Measurements from ENCODE around the gene RAP1GAP2.
"Not testable (repeated sequence)": the region's sequence is repeated elsewhere in the genome, so short reads cannot be mapped to it uniquely, and the experiment has no call there.

The RAP1GAP2 gene

DNA sequence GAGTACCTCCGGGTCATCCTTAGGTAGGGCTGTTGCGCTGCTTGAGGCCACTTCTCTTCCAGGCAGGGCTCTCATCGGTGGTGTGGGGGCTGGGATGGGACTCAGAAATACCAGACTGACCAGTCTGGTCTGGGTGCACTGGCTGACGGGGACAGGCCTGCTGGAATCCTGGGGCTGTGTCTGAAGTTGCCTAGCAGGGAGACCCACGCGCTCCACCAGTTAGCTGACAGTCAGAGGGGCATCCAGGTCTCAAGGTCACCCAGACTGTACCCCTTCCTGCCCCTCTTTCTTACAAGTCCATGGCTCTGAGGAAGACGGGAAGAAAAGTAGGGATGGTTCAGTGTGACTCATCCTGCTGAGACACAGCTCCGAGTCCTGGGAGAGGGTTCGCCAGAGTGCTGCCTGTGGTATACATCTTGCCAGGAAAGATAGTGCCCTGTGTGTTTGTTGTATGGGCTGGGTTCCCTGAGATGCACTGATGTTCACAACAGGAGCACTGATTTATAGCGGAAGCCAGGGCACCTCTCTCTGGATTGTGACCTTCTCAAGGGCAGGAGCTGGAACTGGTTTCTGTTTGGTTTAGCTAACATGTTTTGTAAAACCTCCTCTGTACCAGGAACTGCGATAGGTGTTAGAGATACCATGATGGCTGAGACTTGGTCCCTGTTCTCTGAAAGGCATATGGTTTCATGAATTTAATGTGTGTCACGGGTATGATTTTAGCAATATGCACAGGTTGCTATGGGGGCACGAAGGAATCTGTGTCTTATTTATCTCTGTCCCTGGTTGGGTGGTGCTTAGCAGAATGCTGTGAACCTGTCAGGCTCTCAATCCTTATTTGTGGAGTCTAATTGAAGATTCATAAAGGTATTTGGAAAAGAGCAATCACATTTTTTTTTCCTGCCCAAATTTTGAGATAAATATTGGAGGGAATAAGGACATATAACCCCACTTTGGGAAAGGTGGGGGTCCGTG, 169.7 kb downstream of the RAP1GAP2 start:
- peak; percentile 84 for DNase-seq (ENCODE audit: low read depth, low spot score)

DNA sequence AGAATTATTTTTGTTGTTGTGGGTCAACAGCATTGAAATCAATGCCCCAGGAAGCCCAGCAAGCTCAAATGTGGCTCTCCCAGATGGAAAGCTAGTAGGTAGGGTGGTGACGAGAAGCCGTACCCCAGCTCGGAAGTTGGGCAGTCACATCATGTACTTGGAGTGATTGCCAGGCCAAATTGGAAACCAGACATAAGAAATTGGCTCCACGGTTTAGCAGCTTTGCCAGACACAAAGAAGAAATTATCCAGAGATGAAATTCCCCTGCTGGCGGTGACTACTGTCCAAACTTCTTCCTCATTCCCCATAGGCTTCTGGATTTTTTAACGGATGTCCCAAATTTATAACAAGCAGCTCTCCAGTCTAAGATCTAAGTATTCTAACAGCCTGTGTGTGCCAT, 171.3 kb downstream of the RAP1GAP2 start:
- no peak for DNase-seq (ENCODE audit: low read depth, low spot score)

DNA sequence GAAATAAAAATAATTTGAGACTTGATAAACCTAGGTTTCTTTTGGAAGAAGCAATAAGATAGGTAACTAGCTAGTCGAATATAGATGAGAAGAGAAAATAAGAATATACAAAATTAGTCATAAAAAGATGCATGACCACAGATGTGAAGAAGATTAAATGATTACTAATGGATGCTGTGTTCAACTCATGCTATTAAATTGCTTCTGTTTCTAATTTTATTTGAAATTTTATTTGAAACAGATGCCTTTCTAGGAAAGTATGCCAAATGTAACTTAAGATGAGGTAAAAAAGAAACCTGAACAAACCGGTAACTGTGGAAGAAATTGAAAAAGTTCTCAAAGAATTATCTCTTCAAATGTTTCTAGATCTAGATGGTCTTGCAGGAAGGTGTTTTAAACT, 175.6 kb downstream of the RAP1GAP2 start:
- no peak for DNase-seq (ENCODE audit: low read depth, low spot score)

DNA sequence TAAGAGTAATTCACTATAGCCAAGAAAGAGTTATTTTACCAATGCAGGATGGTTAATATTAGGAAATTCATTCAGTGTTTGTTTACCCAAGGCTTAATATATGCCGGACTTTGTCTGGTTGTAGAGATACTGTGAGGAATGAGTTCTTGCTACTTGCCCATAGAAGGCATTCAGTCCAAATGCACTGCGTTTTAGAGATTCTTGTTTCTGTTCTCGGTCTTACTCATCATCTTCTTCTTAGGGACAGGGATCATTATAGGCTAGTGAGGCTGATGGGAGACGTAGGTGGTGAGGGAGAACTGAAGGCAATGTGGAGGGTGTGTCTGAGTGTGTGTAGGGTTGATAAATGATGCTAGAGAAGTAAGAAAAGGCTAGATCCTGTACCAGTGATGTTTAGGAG, 176.5 kb downstream of the RAP1GAP2 start:
- no peak for DNase-seq (ENCODE audit: low read depth, low spot score)

DNA sequence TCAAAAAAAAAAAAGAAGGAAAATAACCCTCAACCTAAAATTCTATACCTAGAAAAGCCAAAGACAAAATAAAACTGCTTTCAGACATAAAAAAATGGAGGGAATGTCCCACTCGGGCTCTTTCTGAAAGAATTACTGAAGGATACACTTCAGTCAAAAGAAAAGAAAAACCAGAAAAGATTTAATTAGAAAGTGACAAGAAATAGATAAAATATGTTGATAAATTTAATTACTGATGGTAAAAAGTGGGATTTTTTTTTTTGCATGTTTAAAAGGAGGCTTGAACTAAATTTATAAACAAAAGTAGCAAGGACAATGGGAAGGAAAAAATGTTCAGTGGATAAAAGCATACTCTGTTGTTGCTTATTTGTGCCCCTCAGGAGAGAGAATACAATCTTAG, 178.1 kb downstream of the RAP1GAP2 start:
- no peak for DNase-seq (ENCODE audit: low read depth, low spot score)

DNA sequence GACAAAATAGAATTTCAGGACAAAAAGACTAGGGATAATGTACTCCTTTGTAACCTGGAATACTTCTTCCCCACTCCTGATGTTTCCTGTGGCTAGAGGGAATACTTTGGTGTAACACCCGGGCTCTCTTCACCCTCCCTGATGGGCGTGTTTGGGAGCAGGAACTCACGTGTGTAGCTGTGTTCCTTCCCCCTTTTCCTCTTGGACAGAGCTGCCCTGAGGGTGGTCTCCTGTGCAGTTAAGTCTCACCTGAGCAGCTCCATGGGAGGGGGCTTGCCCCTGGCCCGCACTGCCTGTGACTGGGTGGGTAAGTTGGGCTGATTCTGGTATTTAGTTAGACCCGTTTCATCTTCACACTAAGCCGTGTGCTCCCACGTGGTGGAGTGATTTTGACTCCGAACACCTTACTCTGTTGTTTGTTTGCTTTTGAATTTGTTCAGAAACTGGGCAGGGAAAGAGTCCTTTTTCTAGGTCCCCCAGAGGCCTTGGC, 179.3 kb downstream of the RAP1GAP2 start:
- peak; percentile 62 for DNase-seq (ENCODE audit: low read depth, low spot score)

DNA sequence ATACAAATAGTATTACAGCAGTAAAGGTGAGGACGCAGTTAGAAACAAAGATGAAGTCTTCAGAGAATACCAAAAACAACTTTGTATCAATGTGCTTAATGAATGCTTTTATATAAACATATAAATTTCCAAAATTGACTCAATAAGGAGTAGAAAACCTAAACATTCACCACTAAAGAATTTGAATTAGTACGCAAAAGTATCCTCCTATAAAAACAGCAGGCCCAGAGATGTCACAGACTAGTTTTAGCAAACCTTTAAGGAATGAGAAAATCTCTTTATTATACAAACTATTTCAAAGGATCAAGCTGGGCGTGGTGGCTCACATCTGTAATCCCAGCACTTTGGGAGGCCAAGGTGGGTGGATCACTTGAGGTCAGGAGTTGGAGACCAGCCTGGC, 180.9 kb downstream of the RAP1GAP2 start:
- DNase-seq (ENCODE audit: low read depth, low spot score), result no peak

DNA sequence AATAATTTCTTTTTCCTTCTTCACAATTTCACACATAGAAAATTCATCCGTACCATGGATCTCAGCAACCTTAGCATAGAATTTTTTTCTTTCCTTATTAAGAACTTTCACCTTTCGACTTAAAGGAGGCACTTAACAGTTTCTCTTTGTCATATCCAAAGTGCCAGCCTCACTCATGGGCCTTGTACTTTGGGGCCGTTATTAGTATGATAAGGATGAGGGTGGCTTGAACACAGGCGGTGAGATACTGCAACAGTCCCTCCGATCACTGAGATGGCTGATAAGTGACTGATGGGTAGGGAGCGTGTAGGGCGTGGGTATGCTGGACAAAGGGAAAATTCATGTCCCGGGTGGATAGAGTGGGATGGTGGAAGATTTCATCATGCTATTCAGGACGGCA, 181.9 kb downstream of the RAP1GAP2 start:
- no peak for DNase-seq (ENCODE audit: low read depth, low spot score)

DNA sequence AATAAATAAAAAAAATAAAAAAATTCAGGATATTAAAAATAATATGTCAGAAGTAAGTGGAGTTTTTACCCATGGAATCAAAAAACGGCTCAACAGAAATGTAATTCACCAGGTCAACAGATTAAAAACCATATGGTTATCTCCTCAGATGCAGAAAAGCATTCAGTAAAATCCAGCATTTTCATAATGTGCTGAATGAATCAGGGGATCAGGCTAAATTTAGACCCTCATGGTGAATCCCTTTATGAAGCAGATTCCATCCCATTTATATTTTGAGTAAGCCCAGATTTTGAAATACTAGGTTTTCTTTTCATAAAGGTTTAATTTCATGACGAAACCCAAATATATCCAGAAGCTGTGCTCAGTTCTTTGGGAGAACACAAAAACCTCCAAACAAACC, 182.8 kb downstream of the RAP1GAP2 start:
- DNase-seq (ENCODE audit: low read depth, low spot score), result no peak

DNA sequence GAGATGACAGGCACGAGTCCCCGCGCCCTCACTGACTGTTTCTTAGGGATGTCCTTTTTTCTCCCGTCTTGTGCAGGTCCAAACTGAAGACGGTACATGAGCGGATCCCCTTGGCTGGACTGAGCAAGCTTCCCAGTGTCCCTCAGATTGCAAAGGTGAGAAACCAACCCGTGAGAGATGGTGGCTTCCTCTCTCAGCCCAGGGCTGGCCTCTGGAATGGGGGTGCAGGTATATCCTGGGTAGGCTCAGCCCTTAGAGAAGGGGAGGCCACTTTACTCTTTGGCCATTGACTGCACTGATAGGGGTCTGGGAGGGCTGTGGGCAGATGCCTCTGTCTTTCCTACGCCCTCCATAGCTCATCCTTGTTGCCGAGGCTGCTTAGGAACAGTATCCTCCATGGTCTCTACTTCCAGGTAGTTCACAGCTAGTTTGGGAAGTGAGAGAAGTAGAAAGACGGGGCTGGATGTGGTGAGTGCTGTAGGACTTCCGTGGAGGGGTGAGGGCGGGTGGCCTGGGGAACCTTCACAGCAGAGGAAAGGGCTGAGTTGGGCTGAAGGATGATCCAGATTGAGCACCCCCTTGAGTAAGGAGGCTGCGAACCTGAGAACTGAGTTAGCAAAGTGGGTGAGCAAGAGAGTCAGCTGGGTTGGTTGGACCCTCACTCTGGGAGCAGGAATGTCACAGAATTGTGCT, 184.1 kb downstream of the RAP1GAP2 start:
- DNase-seq (ENCODE audit: low read depth, low spot score), result no peak

DNA sequence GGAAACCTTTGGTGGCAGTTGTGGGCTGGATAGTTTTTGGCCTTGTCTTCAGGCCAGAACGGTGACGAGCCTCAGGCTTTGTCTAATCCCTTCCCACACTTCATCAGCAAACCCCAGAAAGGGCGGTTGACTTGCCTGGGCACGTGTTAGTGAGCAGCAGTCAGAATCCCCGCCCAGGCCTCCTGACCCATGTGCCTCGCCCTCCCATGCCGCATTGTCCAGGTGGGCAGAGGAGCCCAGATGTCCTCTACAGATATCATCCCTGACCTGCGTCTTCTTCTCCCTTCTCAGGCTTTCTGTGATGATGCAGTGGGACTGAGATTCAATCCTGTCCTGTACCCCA, 184.6 kb downstream of the RAP1GAP2 start:
- DNase-seq (ENCODE audit: low read depth, low spot score), result no peak

DNA sequence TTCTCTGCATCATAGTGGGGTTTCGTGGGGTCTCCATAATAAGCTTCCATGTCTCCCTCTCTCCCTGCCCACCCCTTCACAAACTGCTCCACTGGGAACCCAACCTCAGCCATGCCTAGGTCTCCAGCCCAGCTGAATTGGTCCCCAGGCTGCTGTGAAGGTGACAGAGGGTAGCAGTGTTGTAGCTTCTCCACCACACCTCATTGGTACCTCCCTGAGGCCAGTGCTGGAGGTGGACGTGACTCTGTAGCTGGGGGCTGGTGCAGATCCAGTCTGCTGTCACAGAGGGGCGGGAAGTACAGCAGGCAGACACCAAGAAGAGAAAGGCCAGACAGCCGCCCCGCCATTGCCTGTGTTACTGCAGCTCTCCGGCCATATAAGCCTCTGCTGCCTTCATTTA, 185.1 kb downstream of the RAP1GAP2 start:
- DNase-seq (ENCODE audit: low read depth, low spot score), result no peak

DNA sequence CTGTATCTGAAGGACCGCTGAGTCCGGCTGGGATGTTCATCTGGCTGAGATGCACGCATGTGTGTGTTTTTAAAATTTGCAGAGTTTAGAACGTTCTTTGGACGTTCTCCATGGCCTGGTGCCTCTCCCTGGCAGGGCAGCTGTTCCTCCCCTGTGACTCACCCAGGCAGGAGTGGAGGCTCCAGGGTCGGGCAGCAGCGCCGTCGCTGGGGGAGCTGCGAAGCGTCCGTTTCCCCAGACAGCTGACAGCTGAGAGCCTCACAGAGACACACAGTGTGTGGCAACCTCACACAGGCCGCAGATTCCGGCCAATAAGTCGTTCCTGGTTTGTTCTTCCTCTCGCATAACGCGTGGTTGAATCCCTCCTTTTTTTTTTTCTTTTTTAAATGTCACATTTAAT, 186.6 kb downstream of the RAP1GAP2 start:
- DNase-seq (ENCODE audit: low read depth, low spot score), result peak; percentile 23

DNA sequence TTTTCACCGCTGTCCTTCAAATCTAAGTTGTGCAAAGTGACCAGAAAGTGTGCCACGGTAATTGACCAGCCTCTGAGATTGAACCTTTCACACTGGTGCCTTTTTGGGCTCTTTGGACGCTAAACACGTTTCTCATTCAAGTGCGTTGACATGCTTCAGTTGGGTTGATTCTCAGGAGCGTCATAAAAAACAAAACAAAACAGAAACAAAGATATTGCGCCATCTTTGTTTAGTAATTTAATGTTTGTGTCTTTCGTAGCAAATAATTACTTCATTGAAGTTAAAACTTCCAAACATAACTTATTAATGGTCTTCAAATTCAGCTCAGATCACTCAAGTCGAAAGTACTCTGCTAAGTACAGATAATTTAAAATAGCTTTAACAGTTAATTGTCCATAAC, 187.0 kb downstream of the RAP1GAP2 start:
- no peak for DNase-seq (ENCODE audit: low read depth, low spot score)

DNA sequence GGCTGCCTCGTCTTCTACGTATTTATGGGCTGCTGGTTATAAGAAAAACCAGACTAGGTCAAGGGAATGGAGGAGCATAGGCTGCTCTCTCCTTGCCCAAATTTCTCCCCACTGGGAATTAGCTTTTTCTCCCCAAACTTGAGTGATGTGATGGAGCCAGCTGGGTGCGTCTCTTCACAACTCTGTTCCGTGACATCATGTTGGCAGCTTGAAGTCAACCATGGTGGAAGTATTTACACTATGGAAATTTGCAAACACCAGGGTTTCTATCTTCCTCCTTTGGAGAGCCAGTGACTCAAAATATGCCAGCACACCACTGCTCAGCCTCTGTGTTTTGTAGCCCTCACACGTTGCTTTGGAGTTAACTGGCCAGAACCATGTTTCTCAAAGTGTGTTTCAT, 189.1 kb downstream of the RAP1GAP2 start:
- no peak for DNase-seq (ENCODE audit: low read depth, low spot score)

DNA sequence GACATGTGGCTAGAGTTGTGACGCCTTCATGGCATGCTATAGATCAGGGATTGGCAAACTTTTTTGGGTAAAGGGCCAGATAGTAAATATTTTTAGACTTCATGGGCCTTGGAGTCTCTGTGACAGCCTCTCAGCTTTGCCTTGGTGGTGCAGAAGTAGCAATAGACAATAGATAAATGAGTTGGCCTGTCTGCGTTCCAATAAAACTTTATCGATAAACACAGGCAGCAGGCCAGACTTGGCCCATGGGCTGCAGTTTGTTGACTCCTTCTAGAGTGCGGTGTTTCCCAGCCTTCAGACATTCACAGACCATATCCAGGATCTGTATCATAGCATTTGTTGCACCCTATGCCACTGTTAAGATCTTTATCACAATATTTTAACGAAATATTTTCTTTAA, 190.7 kb downstream of the RAP1GAP2 start:
- DNase-seq (ENCODE audit: low read depth, low spot score), result no peak

DNA sequence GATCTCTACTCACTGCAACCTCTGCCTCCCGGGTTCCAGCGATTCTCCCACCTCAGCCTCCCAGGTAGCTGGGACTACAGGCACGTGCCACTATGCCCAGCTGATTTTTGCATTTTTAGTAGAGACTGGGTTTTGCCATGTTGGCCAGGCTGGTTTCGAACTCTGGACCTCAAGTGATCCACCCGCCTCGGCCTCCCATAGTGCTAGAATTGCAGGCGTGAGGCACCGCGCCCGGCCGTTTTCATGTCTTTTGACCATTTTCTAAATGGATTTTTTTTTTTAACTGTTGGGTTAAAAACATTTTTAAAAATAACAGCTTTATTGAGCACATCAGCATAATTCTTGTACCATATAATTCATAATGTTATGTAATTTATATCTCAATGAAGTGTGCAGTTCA, 193.2 kb downstream of the RAP1GAP2 start:
- DNase-seq (ENCODE audit: low read depth, low spot score), result not testable (repeated sequence)

DNA sequence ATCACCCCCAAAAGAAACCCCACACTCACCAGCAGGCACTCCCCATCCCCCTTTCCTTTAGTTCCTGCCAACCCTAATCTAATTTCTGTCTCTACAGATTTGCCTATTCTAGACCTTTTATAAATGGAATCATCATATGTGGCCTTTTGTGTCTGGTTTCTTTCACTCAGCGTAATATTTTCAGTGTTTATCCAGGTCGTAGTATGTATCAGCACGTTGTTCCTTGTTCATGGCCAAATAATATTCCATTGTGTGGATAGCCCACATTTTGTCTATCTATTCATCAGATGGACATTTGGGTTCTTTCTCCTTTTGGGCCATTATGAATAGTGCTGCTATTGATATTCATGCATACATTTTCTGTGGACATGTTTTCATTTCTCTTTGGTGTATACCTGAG, 193.6 kb downstream of the RAP1GAP2 start:
- DNase-seq (ENCODE audit: low read depth, low spot score), result no peak

DNA sequence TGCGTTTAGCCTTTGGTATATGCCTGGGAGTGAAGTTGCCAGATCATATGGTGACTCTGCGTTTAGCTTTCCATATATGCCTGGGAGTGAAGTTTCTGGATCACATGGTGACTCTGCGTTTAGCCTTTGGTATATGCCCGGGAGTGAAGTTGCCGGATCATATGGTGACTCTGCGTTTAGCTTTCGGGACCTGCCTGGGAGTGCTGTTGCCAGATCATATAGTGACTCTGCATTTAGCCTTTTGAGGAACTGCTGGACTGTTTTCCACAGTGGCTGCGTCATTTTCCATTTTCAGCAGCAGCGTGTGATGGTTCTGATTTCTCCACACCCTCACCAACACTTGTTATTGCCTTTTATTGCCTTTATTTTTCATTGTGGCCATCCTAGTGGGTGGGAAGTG, 194.2 kb downstream of the RAP1GAP2 start:
- DNase-seq (ENCODE audit: low read depth, low spot score), result no peak

DNA sequence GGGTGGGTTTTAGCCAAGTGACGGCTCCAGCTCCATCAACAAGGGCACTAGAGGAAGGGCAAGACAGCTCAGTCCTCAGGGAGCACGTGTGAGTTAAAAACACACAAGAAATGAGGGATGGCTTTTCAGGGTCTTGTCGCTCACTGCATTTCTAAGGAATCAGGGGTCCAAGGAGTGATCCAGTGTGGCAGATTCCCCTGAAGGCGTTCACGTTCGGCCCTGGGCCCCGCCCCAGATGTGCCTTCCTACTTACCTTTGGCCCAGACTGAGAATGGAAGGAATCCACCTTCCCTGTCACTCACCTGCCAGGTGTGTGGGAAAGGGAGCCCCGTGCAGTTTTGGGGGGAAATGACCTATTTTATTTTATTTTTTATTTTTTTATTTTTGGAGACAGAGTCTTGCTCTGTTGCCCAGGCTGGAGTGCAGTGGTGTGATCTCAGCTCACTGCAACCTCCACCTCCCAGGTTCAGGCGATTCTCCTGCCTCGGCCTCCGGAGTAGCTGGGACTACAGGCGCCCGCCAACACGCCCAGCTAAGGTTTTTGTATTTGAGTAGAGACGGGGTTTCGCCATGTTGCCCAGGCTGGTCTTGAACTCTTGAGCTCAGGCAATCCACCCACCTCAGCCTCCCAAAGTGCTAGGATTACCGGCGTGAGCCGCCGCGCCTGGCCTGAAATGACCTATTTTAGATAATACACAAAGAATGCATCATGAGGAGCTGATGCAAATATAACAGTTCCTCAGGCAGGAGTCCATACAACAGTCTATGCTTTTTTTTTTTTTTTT, 195.3 kb downstream of the RAP1GAP2 start:
- not testable (repeated sequence) for DNase-seq (ENCODE audit: low read depth, low spot score)

DNA sequence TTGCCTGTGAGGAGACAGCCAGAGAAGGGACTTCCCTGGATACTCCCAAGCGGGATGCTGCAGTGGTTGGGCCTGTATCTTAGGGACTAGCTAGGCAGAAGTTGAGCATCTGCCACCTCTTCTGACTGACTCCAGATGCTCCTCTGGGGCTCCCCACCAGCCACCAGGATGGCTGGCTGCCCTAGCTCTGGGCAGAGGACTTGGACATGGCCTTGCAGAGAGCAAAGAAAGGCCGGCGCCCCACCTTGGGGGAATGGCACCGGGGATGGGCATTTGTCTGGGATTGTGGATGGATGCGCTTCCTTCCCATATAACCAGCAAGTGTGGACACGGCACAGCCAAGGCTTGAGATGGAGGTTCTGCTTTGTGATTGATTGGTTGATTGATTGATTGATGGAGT, 198.2 kb downstream of the RAP1GAP2 start:
- no peak for DNase-seq (ENCODE audit: low read depth, low spot score)

DNA sequence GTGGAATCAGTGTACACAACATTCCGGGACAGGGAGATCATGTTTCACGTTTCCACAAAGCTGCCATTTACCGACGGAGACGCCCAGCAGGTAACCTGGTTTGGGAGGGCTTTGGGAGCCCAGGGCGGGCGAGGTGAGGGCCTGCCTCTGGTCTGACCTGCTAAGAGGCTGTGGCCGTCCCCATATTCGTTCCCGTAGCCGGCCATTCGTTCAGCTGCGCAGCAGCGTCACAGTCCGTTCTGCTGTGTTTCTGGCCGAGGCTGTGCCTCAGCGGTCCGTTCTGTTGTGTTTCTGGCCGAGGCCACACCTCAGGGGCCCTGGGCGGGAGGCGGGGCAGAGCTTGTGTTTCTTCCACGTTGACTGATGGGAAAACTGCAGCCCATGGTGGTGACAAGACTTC, 199.1 kb downstream of the RAP1GAP2 start:
- DNase-seq (ENCODE audit: low read depth, low spot score), result peak; percentile 53

All from ELF-1 (cell line).